ENCODE results near the gene TMPRSS7.

TMPRSS7 gene

DNA sequence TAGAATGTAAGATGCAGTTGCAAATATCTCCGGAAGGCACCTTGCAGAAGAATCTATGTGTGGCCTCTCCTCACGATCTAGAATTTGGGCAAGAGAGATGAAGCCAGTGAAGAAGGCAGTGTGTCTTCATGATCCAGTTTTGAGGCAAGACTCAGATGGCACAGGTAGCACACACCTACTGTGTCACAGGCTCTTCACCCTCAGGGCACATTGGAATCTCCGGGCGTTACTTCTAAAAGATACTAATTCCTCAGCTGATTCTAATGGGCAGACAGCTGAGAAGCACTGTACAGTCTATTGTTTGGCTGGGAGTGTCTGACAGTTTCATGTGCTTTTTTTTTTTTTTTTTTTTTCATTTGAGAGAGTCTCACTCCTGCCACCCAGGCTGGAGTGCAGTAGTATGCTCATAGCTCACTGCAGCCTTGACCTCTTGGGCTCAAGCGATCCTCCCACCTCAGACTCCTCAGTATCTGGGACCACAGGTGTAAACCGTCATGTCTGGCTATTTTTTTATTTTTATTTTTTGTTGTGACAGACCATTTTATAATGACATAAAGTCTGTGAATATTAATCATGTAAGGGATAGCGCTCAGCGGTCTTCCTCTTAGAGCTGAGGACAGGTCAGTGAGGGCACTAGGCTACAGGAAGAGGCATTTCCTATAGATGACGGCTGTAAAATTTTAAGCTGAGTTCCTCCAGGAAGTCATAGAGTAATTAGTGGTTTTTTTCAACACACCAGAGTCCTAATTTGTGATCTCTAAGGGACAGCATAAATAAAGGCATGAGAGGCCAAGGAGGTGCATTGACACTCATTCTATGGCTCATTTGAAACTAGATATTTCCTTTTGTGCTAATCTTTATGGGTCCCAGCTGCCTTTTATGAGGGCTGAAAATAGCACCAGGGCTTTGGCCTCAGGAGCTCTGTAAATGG lies 55.7 kb downstream of the TMPRSS7 start:
- H3K9ac ChIP-seq (ENCODE audit: insufficient read length, low read depth) = no peak overlapping the region
- DNase-seq (ENCODE audit: low read depth, low spot score) = no peak
- H3K36me3 ChIP-seq (ENCODE audit: insufficient read depth, insufficient read length, low read length) = peaks cover 27% of the 10 kb centered on the region
- TF ChIP-seq YY1 (IDR thresholded peaks at IDR 0.05; ENCODE audit: insufficient read depth, insufficient read length) = no peak
- no peak for TF ChIP-seq SUZ12 (IDR thresholded peaks at IDR 0.05; ENCODE audit: extremely low read depth, insufficient read depth, insufficient read length)
- TF ChIP-seq ZNF274 (IDR thresholded peaks at IDR 0.05; ENCODE audit: low read depth, low read length) = no peak
- H3K4me1 ChIP-seq (ENCODE audit: insufficient read depth, insufficient read length) = peaks cover 7% of the 10 kb centered on the region
- H3K27me3 ChIP-seq (ENCODE audit: insufficient read depth, insufficient read length) = peaks cover 7% of the 10 kb centered on the region
- no peak overlapping the region for H3K4me3 ChIP-seq (ENCODE audit: insufficient read length, low read depth)
- H3K9me3 ChIP-seq (ENCODE audit: insufficient read depth, low read length) = no peaks in the 10 kb centered on the region

GRCh38 chr3:112090887-112091586 lies 56.5 kb downstream of the TMPRSS7 start:
- Histone ChIP-seq H3K4me1 (ENCODE audit: insufficient read depth, insufficient read length) (peaks cover 3% of the 10 kb centered on the region), H3K9me3 (ENCODE audit: insufficient read depth, low read length) (no peaks in the 10 kb centered on the region), H3K4me3 (ENCODE audit: insufficient read length, low read depth) (no peak overlapping the region), H3K9ac (ENCODE audit: insufficient read length, low read depth) (no peak overlapping the region), H3K36me3 (ENCODE audit: insufficient read depth, insufficient read length, low read length) (peaks cover 30% of the 10 kb centered on the region), H3K27me3 (ENCODE audit: insufficient read depth, insufficient read length) (no peaks in the 10 kb centered on the region)
- TF ChIP-seq ZNF274 (IDR thresholded peaks at IDR 0.05; ENCODE audit: low read depth, low read length) (no peak), YY1 (IDR thresholded peaks at IDR 0.05; ENCODE audit: insufficient read depth, insufficient read length) (no peak), SUZ12 (IDR thresholded peaks at IDR 0.05; ENCODE audit: extremely low read depth, insufficient read depth, insufficient read length) (no peak)
- no peak for DNase-seq (ENCODE audit: low read depth, low spot score)

GRCh38 chr3:112092496-112093179 lies 58.1 kb downstream of the TMPRSS7 start:
- DNase-seq (ENCODE audit: low read depth, low spot score) = no peak
- H3K4me1 ChIP-seq (ENCODE audit: insufficient read depth, insufficient read length) = peaks cover 3% of the 10 kb centered on the region
- H3K4me3 ChIP-seq (ENCODE audit: insufficient read length, low read depth) = no peak overlapping the region
- no peaks in the 10 kb centered on the region for H3K27me3 ChIP-seq (ENCODE audit: insufficient read depth, insufficient read length)
- TF ChIP-seq ZNF274 (IDR thresholded peaks at IDR 0.05; ENCODE audit: low read depth, low read length) = no peak
- no peaks in the 10 kb centered on the region for H3K9me3 ChIP-seq (ENCODE audit: insufficient read depth, low read length)
- peaks cover 32% of the 10 kb centered on the region for H3K36me3 ChIP-seq (ENCODE audit: insufficient read depth, insufficient read length, low read length)
- H3K9ac ChIP-seq (ENCODE audit: insufficient read length, low read depth) = no peak overlapping the region

DNA sequence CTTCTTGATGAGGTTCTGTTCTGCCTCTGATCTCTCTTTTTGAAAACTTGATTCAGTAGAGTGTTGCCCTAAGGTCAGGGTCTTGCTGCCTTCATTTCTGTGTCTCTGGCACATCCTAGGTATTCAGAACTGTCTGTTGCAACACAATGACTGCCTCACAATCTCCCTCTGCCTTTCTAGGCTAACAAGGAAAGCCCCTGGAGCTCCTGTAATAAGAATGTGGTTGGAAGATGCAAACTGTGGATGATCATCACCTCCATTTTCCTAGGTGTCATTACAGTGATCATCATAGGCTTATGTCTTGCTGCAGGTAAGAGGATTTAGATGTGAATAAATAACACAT lies 58.6 kb downstream of the TMPRSS7 start:
- H3K9me3 ChIP-seq (ENCODE audit: insufficient read depth, low read length) = no peaks in the 10 kb centered on the region
- H3K9ac ChIP-seq (ENCODE audit: insufficient read length, low read depth) = no peak overlapping the region
- H3K4me3 ChIP-seq (ENCODE audit: insufficient read length, low read depth) = no peak overlapping the region
- TF ChIP-seq ZNF274 (IDR thresholded peaks at IDR 0.05; ENCODE audit: low read depth, low read length) (no peak), YY1 (IDR thresholded peaks at IDR 0.05; ENCODE audit: insufficient read depth, insufficient read length) (no peak), SUZ12 (IDR thresholded peaks at IDR 0.05; ENCODE audit: extremely low read depth, insufficient read depth, insufficient read length) (no peak)
- no peak for DNase-seq (ENCODE audit: low read depth, low spot score)
- H3K4me1 ChIP-seq (ENCODE audit: insufficient read depth, insufficient read length) = peaks cover 3% of the 10 kb centered on the region
- H3K36me3 ChIP-seq (ENCODE audit: insufficient read depth, insufficient read length, low read length) = peaks cover 27% of the 10 kb centered on the region
- H3K27me3 ChIP-seq (ENCODE audit: insufficient read depth, insufficient read length) = no peaks in the 10 kb centered on the region

DNA sequence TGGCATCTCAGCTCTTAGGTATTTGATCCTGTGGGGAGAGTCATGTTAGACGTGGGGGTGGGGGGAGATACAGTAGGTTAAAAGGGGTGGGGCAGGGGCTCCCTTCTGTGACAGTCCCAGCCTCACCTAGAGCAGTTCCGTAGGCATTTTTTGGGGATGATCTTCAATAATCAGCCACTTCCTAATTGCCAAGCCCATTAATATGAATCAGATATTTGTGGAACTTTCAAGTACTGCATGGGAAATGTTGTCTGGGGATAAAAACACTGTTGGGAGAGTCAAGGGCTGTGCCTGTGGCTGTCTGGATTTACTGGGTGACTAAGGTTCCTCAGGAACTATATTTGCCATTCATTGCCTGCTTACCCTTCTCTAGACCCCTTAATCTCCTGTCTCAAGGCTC lies 61.2 kb downstream of the TMPRSS7 start:
- Histone ChIP-seq H3K9me3 (ENCODE audit: insufficient read depth, low read length) (no peaks in the 10 kb centered on the region), H3K27me3 (ENCODE audit: insufficient read depth, insufficient read length) (no peaks in the 10 kb centered on the region), H3K4me3 (ENCODE audit: insufficient read length, low read depth) (no peak overlapping the region), H3K4me1 (ENCODE audit: insufficient read depth, insufficient read length) (peaks cover 3% of the 10 kb centered on the region), H3K36me3 (ENCODE audit: insufficient read depth, insufficient read length, low read length) (peaks cover 27% of the 10 kb centered on the region), H3K9ac (ENCODE audit: insufficient read length, low read depth) (no peak overlapping the region)
- TF ChIP-seq ZNF274 (IDR thresholded peaks at IDR 0.05; ENCODE audit: low read depth, low read length) (no peak), YY1 (IDR thresholded peaks at IDR 0.05; ENCODE audit: insufficient read depth, insufficient read length) (no peak), SUZ12 (IDR thresholded peaks at IDR 0.05; ENCODE audit: extremely low read depth, insufficient read depth, insufficient read length) (no peak)
- DNase-seq (ENCODE audit: low read depth, low spot score) = no peak

DNA sequence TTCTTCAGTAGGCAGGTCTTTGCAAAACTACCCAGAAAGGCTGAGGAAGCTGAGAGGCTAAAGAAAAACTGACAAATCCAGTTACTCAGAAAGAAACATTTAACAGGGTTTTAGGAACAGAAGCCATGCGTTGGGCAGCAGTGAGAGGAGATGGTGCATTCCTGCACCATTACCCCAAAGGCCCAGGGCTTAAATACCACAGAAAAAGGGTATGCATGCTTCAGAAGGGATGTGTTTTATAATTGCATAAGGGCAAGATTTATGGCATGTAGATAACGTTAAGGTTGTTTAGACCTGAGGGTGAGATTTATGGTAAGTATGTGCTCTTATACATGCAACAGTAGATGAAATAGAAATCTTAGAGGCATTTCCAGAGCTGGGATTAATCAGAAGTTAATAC lies 61.6 kb downstream of the TMPRSS7 start:
- Histone ChIP-seq H3K9ac (ENCODE audit: insufficient read length, low read depth) (no peak overlapping the region), H3K4me1 (ENCODE audit: insufficient read depth, insufficient read length) (peaks cover 3% of the 10 kb centered on the region), H3K36me3 (ENCODE audit: insufficient read depth, insufficient read length, low read length) (peaks cover 27% of the 10 kb centered on the region), H3K9me3 (ENCODE audit: insufficient read depth, low read length) (no peaks in the 10 kb centered on the region), H3K4me3 (ENCODE audit: insufficient read length, low read depth) (no peak overlapping the region), H3K27me3 (ENCODE audit: insufficient read depth, insufficient read length) (no peaks in the 10 kb centered on the region)
- TF ChIP-seq ZNF274 (IDR thresholded peaks at IDR 0.05; ENCODE audit: low read depth, low read length) (no peak), YY1 (IDR thresholded peaks at IDR 0.05; ENCODE audit: insufficient read depth, insufficient read length) (no peak), SUZ12 (IDR thresholded peaks at IDR 0.05; ENCODE audit: extremely low read depth, insufficient read depth, insufficient read length) (no peak)
- DNase-seq (ENCODE audit: low read depth, low spot score) = no peak

GRCh38 chr3:112097378-112097777 lies 62.8 kb downstream of the TMPRSS7 start:
- no peak for TF ChIP-seq SUZ12 (IDR thresholded peaks at IDR 0.05; ENCODE audit: extremely low read depth, insufficient read depth, insufficient read length)
- no peak for TF ChIP-seq ZNF274 (IDR thresholded peaks at IDR 0.05; ENCODE audit: low read depth, low read length)
- no peak for TF ChIP-seq YY1 (IDR thresholded peaks at IDR 0.05; ENCODE audit: insufficient read depth, insufficient read length)

More at GRCh38 chr3:112097378-112097777, 62.8 kb downstream of the TMPRSS7 start:
- peaks cover 1% of the 10 kb centered on the region for H3K4me1 ChIP-seq (ENCODE audit: insufficient read depth, insufficient read length)
- H3K27me3 ChIP-seq (ENCODE audit: insufficient read depth, insufficient read length) = no peaks in the 10 kb centered on the region
- peaks cover 29% of the 10 kb centered on the region for H3K36me3 ChIP-seq (ENCODE audit: insufficient read depth, insufficient read length, low read length)
- no peaks in the 10 kb centered on the region for H3K9me3 ChIP-seq (ENCODE audit: insufficient read depth, low read length)
- no peak overlapping the region for H3K9ac ChIP-seq (ENCODE audit: insufficient read length, low read depth)
- DNase-seq (ENCODE audit: low read depth, low spot score) = no peak
- H3K4me3 ChIP-seq (ENCODE audit: insufficient read length, low read depth) = no peak overlapping the region

Measured in NT2/D1 (cell line).